Suppressor macrophage treated with lipopolysaccharide for 1 hour (primary cell): Measurements from ENCODE around the gene ARHGEF10L.

Source experiments
- DNase-seq, 3 donors: peaks; one replicate each; pipeline ENCODE4 v3.0.0-alpha.2; 2020 to 2022

ARHGEF10L gene

GRCh38 chr1:17570228-17570627, 30.7 kb downstream of the ARHGEF10L start:
- no peak for DNase-seq

DNA sequence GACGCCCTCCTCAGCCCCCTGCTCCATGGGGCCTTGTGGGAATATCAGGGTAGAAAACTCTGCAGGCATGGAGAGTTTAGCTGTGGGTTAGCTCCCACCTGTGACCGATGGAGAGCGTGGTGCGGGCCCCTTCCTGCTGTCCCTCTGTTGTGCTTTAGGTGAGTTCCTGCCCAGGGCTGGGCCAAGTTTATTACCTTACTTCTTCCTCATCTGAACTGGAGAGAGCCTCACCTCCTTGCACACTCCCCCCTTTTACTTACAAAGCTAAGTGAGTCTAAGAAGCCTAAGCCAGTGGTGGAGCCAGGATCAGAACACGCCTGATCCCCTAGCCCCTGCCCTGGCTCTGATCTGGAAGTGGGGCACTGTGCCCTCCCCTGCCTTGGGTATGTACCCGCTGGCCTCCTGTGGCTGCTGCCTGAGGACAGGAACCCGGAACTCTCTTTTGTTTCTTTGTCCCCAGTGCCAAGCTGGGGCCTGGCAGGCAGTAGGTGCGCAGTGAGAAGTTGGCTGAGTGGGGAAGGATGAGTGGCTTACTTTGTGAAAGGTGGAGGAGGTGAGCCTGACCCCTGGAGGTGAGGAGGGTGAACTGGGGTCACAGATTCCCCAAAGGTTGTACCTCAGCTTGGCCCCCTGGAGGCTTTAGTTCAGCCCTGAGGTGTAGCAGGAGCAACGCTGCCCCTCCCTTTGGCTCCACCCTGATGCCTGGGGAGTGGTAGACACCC, 32.9 kb downstream of the ARHGEF10L start:
- no peak for DNase-seq

- no peak for DNase-seq
Observed at GRCh38 chr1:17573518-17574041, 34.1 kb downstream of the ARHGEF10L start.

DNA sequence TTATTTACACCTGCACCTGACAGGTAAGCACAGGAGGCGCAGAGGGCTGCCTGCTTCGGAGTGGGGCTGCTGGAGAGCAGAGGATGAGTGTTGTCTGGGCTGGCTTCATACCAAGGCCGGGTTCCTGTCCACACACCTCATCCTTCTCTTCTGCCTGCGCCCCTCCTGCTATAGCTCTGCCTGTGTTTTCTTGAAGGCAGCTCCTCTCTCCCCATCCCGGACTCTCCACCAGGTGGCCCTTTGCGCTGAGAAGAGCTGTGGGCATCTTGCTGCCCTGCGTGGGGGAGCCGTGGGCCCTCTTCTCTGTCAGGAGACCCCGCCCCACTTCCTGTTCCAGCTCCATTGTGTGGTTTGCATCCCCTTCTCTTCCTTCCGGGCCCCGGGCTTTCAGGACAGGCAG, 35.0 kb downstream of the ARHGEF10L start:
- DNase-seq = no peak

DNA sequence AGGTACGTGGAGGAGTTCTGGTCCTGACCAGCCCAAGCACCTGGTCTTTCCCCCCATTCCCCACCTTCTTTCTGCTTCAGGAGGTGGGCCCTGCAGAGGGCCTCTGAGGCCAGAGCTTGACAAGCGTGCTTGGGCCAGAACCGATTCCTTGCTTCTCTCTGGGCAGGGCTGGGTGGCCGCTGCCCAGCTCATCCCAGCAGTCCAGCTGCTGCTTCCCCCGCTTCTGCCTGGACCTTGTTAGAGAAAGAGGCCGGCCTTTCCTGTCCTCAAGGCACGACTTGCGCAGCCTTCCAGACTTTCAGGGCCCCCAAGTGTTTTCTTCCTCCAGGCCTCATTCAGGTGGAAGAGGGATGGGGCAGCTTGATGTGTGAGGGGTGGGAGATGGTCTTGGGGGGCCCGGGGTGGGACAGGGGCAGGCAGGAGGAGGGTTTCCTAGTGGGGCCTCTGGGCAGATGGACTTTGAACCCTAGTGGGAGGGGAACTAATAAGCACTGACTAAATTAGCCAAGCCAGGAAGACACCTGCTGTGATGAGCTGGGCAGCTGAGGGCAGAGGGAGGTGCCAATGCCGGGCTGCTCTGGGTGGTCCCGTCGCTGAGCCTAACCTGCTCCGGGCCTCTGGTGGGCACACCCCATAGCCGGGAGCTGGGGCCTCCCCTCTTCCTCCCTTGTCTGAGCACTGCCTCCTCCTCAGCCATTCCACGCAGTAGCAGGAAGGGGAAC, 36.5 kb downstream of the ARHGEF10L start:
- DNase-seq = no peak

GRCh38 chr1:17576519-17576853, 37.0 kb downstream of the ARHGEF10L start:
- DNase-seq = no peak

DNA sequence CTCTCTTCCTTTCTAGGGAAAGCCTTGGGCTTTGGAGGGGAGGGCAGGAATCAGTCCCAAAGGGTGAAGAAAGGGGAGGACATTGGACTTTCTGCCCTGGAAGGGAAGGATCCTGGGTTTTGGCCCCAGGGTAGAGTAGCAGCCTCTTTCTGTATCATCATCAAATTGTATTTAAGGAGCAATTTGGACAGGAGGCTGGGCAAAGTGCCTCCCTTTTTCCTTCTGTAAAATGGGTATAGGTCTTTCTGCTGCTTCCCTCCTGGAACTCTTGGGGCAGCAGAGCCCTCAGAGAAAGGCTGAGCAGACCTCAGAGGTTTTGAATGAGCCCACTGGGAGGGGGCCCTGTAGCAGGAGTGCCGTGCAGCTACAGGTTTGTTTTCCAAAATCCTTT, 38.4 kb downstream of the ARHGEF10L start:
- no peak for DNase-seq

DNA sequence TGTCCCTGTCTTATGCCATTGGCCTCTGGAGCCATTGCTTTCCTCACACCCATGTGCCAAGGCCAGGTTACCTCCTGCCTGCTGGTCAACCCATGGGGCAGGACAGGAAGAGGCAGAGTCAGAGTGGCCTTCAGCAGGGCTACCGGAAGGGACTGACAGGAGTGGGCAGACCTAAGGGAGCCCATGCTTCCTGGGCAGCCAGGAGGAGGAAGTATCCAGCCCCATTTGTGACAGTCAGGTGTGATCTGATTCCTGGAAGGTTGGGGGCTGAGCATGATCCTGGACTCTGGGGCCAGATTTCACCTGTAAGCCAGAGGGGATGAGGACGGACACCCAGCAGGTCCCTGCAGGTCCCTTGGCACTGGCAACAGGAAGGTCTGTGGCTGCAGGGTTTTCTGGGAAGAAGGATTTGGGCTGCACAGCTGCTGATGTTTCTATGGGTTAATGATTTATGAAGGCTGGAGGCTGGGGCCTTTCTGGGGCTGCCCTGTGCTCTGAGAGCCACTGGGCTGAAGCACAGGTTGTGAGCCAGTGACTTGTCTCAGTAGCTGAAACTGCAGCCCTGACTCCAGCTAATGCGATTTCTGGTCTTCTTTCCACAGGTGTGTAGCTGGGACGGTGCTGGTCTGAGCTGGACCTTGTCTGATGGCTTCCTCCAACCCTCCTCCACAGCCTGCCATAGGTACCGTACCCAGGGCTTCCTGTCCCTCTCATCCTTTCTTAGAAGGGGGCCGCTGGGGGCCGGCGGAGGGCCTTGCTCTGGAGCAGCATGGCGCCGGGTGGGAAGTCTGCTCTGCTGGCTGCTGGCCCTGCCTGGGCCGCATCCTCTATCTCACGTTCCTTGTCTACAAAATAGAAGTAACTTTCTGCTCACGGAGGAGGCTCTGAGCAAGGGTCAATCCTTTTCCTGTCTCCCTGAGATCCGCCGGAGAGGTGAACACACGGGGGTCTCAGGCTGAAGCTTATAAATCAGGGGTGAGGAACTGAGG, 40.7 kb downstream of the ARHGEF10L start:
- no peak for DNase-seq

DNA sequence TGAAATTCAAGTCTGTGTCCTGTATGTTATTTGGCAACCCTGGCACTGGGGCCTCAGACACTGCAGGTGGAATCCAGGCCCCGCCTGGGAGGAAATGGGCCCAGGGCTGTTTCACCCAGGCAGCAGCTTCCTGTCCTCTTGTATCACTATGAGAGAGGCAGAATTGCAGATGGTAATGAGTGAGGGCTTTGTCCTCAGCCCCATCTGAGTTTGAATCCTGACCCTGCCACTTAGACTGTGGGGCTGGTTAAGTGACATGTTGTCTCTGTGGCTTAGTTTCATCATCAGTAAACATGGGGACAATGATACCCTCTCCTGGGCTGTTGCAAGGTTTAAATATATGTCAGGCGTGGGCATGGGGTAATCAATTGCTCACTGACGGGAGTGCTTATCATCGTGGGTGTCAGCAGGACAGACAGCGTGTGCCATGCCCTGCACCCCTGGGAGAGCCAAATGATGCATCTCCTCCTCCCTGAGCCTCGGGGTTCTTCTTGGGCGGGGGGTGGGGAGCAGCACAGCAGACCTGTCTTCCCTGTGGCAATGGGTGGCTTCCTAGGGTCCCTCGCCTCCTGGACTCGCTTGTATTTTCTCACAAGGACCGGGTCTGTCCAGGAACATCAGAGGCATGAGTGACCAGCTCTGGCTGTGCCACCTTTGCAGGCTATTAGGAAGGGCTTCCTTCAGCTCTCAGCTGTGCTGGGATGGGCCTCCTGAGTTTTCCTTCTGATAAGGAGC, 42.1 kb downstream of the ARHGEF10L start:
- no peak for DNase-seq

GRCh38 chr1:17582124-17582774, 42.8 kb downstream of the ARHGEF10L start:
- no peak for DNase-seq

DNA sequence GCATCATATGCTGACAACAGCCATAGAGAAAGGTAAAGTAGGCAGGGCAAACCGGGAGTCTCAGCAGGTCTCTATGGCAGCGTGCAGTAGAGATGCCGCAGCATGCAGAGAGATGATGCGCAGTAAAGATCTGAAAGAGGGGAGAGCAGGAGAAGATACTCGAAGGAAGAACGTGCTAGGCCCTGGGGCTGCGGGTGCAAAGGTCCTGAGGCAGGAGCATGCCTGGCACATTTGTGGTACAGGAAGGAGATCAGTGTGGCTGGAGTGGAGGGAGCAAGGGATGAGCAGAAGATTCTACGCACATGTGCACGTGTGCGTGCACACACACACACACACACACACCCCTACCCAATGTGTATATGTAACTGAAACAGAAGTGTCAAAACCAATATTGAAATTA, 45.0 kb downstream of the ARHGEF10L start:
- DNase-seq = no peak

DNA sequence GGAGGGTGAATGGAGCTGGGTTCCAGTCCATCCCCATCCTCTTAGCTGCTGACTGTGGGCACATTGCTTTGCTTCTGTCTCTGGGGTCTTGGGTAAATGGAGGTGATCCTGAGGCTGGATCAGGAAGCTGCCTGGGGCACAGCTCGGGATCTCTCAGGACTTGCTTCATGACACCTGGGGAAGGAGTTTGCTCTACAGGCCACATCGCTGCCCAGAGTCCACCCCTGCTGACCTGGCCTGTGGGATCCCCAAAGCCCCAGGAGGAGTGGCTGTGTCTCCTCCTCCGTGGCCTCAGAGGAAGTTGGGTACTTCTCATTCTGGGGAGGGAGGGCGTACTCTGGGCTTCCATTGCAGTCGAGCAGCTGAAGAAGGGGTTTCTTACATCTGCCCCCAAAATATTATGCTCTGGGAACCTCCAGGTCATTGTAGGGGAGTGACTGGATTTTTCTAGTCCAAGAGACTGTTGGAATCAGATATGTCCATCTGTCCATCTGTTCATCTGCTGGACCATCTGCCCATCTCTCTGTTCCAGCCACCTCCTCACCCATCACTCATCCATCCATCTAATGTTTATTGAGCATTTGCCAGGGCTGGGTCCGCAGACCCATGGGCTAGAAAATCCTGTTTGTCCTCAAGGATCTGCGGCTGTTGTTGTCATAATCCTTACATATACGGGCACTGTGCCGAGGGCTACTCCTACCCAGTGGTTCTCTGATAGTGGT, 45.9 kb downstream of the ARHGEF10L start:
- peak in 2 of 3 donors; percentile 32 to 44 for DNase-seq

DNA sequence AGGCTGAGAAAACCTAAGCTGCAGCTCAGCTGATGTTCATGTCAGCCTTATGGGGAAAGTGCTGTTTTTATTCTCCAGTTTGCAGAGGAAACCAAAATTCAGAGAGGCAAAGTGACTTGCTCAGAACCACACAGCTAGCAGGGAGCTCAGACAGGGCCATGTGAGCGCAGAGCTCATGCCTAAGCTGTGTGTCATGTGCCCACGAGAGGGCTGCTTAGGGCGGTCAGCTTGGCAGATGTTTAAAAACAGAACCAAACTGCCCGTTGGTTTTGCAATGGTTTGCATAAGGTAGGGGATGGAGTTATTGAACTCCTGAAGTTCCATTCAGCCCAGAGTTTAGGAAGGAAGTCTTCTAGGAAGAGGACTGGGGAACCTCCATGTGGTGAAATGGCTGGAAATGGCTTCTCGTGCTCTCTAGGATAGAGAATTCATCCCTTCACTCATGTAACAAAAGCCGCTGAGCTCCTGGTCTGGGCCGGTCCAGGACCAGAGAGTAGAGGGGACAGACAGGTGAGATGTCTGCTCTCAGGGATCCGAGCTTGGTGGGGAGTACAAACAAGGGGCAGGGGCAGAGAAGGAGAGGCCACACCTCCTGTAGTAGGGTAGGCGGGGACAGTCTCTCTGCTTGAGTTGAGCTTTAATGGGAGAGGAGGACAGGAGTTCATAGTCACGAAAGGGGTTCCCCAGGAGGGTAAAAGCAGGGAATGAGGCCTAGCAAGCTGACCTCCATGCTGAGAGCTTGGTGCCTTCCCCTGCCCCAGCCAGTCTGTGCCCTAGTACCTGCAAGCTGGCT, 46.9 kb downstream of the ARHGEF10L start:
- peak; percentile 81 to 84 (median 81) for DNase-seq

DNA sequence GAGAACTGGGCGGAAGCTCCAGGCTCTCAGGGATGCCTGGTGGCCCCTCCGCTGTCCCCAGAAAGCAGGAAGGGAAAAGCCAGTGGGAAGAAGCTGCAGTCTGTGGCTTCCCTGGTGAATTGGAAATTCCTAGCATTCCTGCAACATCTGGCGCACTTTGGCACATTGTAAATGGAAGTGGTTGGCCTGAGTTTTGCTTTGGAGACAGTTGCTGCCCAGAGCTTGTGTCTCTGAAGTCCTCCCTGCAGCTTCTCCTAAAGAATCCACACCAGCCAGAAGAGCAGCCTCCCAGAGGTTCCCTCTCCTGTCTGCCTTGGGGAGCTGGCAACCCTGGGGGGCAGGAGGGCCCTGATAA, 48.2 kb downstream of the ARHGEF10L start:
- DNase-seq = no peak

DNA sequence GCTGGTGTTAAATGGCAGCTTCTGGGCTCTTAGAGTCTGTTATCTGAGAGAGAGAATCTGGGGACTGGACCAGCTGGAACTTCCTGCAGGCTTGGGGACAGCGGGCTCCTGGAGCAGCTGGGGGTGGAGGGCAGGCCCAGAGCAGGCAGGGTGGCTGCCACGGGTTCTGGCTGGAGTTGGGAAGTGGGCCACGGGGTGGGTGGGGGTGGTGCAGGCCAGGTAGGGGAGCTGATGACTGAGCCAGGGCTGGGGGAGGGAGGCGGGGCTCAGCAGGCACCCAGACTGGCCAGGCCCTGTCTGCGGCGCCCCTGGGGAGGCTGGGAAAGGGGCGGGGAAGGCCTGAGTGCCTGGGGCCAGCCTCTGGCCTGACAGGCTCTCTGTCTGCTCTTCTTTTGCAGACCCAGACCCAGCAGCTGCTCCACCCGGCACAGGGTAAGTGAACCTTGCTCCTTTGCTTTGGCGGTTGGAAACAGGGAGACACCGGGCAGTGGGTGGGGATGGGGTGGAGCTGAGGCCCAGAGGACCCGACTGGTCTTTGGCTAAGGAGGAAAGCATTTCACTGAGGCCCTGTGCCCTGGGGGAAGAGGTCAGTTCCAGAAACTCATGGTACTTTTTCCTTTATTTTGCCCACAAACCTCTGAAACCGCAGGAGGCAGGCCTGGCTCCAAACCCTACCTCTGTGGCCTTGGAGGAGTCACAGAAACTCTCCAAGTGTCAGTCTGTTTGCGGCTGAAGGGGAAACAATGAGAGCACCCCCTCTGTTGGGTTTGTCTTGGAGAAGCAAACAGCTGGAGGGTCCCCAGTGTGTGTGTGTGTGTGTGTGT, 48.8 kb downstream of the ARHGEF10L start:
- no peak for DNase-seq

DNA sequence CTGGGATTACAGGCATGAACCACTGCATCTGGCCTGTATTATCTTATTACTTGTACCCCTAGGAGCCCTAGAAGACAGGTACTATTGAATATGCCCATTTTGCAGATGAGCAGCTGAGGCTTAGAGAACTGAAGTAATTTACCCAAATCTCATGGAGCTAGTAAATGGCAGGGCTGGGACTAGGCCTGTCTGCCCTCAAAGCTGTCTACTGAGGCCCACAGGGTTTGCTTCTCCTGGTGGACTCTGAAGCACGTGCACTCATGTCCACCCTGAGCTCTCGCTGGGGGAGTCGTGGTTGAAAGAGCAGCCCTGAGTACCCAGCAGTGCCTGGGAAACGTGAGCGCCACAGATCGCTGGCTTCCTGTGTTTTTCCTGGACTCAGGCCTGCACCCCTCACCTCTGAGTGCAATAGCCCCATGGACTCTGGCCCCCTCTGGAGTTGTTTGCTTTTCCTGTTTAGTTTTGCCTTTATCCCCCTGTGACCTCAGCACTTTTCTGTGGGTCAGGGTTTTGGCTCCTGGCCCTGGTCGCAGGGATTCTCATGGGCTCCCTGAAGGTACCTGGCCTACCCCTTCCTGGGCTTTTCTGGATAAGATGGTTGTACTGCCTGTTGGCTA, 52.4 kb downstream of the ARHGEF10L start:
- DNase-seq = no peak

- no peak for DNase-seq
Observed at GRCh38 chr1:17594026-17594425, 54.5 kb downstream of the ARHGEF10L start.

GRCh38 chr1:17594690-17595601, 55.4 kb downstream of the ARHGEF10L start:
- DNase-seq = no peak
